Sigmoid colon (tissue), 7 donors: ENCODE measurements around the gene HTR6. TPM values are rescaled to one million over a fixed set of nuclear protein-coding genes. Genes with fewer than 3 reads are reported as not detected.
"Not testable (repeated sequence)": the region's sequence is repeated elsewhere in the genome, so short reads cannot be mapped to it uniquely, and the experiment has no call there.

Source experiments
- DNase-seq: peaks from one replicate; pipeline ENCODE4 v3.0.0-alpha.2; 2019
- H3K27ac ChIP-seq, 4 donors: fragments of 200-600 bp; sonication (generic); one replicate each; pipeline ENCODE4 v1.5.1; 2016 to 2019; ENCODE audit warnings: mild to moderate bottlenecking in 1 of 4
- H3K27me3 ChIP-seq, 3 donors: fragments of 200-600 bp; sonication (generic); one replicate each; pipeline ENCODE4 v1.5.1; 2019; ENCODE audit warnings: mild to moderate bottlenecking in 1 of 3
- H3K36me3 ChIP-seq, 4 donors: fragments of 200-600 bp; sonication (generic); one replicate each; pipeline ENCODE4 v1.5.1; 2016 to 2019
- H3K4me1 ChIP-seq, 4 donors: fragments of 200-600 bp; sonication (generic); one replicate each; pipeline ENCODE4 v1.5.1; 2017 to 2019
- H3K4me3 ChIP-seq, 4 donors: fragments of 200-600 bp; sonication (generic); one replicate each; pipeline ENCODE4 v1.5.1; 2017 to 2019; ENCODE audit warnings: mild to moderate bottlenecking in 2 of 4, moderate library complexity in 1 of 4
- H3K9me3 ChIP-seq, 4 donors: fragments of 200-600 bp in 3 of 4; sonication (generic) in 3 of 4; one replicate each; pipeline versions ENCODE4 v1.5.1 to v1.6.1; 2013 to 2019
- EP300 ChIP-seq, 4 donors: sonication (generic); formaldehyde crosslinking; IDR thresholded peaks; one replicate each; pipeline ENCODE4 v1.6.1; 2017; ENCODE audit warnings: antibody characterized with exemption in 4 of 4
- POLR2A ChIP-seq, 2 donors: fragments of 450-650 bp; IDR thresholded peaks; one replicate each; pipeline ENCODE4 v1.6.1; 2016; ENCODE audit warnings: antibody characterized with exemption in 2 of 2, mild to moderate bottlenecking in 2 of 2, moderate library complexity in 2 of 2
- POLR2AphosphoS5 ChIP-seq, 4 donors: sonication (generic); formaldehyde crosslinking; IDR thresholded peaks; one replicate each; pipeline ENCODE4 v1.6.1; 2017; ENCODE audit warnings: antibody characterized with exemption in 4 of 4
- WGBS, 2 donors: extraction: QIAGEN DNeasy Blood & Tissue Kit; methylation state at CpG; one replicate each; pipeline ENCODE4 v1.1.7; 2013; 5-methylcytosine and 5-hydroxymethylcytosine counted together
- intact Hi-C: fragments of 100-400 bp; cut with DNase I; formaldehyde crosslinking; loops from one replicate; pipeline ENCODE4 v1.15.1; 2023
- polyA plus RNA-seq, 3 donors: library from polyadenylated mRNA; stranded (reverse); fragments of 200-250 nt; gene quantifications; one replicate each; pipeline ENCODE4 v1.2.3, GENCODE V29; 2013
- total RNA-seq, 4 donors: library from RNA; depleted of rRNA; stranded (reverse); fragments of >200 nt; gene quantifications; one replicate each; pipeline ENCODE4 v1.1.0, GENCODE V29; 2016
- TF ChIP-seq, protein P1 (sequence below), 4 experiments: fragments of 450-650 bp in 3 of 4; fragments of 200-600 bp in 1 of 4; IDR thresholded peaks; one replicate each; pipeline ENCODE4 v1.5.1; 2016 to 2019; ENCODE audit warnings: antibody characterized with exemption in 4 of 4, mild to moderate bottlenecking in 3 of 4, moderate library complexity in 2 of 4
- donor health status: healthy with polysubstance abuse.
- donor health status: Bipolar disorder and iron deficiency.
- donor health status: healthy.

HTR6 gene
- total and polyA plus RNA-seq, 7 donors: 0.15 TPM; not detected in 6

DNA sequence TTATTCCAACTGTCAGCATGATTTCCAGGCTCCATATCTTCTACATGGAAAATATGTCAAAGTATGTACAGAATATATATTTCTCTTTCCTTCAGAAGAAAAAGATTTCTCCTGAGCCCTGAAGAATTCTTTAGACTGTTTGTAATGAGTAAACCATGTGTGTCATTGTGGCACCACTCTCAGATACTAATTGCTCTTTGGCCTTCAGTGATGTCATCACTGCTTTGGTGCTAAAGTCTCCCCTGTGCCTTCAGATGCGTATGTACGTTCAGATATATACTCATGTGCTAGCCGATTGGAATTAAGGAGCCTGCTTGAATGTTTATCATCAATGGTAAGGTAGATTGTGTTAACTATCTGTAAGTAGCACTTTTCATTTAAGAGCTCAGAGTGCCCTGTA lies 41.2 kb upstream of the HTR6 start:
- Histone ChIP-seq H3K4me1 (peaks cover 0 to 56% (median 46%) of the 10 kb centered on the region in 4 donors), H3K4me3 (no peak overlapping the region), H3K27me3 (no peaks in the 10 kb centered on the region), H3K9me3 (no peaks in the 10 kb centered on the region), H3K27ac (no peak overlapping the region), H3K36me3 (peaks cover 0 to 44% (median 32%) of the 10 kb centered on the region in 4 donors)
- no peak for DNase-seq
- 49 to 83% methylated on average over 3 of the region's 3 CpGs for WGBS, 2 donors
- TF ChIP-seq EP300 (IDR thresholded peaks at IDR 0.05): no peak
- no peak for TF ChIP-seq POLR2A (IDR thresholded peaks at IDR 0.05)
- TF ChIP-seq, protein P1, sequence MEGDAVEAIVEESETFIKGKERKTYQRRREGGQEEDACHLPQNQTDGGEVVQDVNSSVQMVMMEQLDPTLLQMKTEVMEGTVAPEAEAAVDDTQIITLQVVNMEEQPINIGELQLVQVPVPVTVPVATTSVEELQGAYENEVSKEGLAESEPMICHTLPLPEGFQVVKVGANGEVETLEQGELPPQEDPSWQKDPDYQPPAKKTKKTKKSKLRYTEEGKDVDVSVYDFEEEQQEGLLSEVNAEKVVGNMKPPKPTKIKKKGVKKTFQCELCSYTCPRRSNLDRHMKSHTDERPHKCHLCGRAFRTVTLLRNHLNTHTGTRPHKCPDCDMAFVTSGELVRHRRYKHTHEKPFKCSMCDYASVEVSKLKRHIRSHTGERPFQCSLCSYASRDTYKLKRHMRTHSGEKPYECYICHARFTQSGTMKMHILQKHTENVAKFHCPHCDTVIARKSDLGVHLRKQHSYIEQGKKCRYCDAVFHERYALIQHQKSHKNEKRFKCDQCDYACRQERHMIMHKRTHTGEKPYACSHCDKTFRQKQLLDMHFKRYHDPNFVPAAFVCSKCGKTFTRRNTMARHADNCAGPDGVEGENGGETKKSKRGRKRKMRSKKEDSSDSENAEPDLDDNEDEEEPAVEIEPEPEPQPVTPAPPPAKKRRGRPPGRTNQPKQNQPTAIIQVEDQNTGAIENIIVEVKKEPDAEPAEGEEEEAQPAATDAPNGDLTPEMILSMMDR (IDR thresholded peaks at IDR 0.05): no peak
- no peak for TF ChIP-seq POLR2AphosphoS5 (IDR thresholded peaks at IDR 0.05)
- intact Hi-C loops: no loop called here

DNA sequence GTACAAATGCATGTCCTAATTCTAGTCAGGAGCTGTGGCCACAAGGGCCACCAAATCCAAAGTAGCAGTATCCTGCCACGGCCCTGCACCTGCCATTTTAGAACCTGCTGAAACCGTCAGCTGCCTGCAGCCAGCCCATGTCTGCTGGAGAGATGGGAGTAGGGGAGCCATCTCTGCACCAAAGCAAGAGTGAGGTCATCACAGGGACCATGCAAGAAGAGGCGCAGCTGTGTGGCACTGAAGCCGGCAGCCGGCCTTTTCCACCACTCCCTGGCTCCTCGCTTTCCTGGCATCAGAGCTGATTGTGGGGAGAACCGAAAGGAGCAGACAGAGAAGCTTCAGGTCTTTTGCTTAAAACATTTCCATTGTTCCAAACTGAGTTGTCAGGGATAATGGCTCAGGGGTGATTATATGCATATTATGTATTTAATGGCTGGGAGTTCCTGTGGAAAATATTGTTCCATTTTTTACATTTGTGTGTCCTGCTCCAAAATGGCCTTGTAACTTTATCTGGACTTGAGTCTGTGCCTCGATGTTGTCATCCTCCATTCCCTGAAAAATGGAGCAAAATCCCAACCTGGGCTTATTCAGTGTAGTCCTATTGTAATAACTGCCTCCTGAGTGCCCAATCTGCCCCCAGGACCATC lies 39.3 kb upstream of the HTR6 start:
- no peak for TF ChIP-seq POLR2A (IDR thresholded peaks at IDR 0.05)
- no peak for TF ChIP-seq EP300 (IDR thresholded peaks at IDR 0.05)
- TF ChIP-seq POLR2AphosphoS5 (IDR thresholded peaks at IDR 0.05): no peak
- TF ChIP-seq, protein P1 (IDR thresholded peaks at IDR 0.05): no peak
- no peak overlapping the region for H3K4me3 ChIP-seq
- no peaks in the 10 kb centered on the region for H3K9me3 ChIP-seq
- intact Hi-C loops: no loop called here
- WGBS, 2 donors: 94 to 96% methylated on average over 8 of the region's 8 CpGs
- DNase-seq: peak; percentile 45
- H3K27me3 ChIP-seq: no peaks in the 10 kb centered on the region
- peaks cover 0 to 58% (median 32%) of the 10 kb centered on the region in 4 donors for H3K36me3 ChIP-seq
- H3K4me1 ChIP-seq: peaks cover 0 to 38% (median 28%) of the 10 kb centered on the region in 4 donors
- H3K27ac ChIP-seq: peak overlapping the region in 3 of 4 donors; percentile 36 to 64 (median 48)

DNA sequence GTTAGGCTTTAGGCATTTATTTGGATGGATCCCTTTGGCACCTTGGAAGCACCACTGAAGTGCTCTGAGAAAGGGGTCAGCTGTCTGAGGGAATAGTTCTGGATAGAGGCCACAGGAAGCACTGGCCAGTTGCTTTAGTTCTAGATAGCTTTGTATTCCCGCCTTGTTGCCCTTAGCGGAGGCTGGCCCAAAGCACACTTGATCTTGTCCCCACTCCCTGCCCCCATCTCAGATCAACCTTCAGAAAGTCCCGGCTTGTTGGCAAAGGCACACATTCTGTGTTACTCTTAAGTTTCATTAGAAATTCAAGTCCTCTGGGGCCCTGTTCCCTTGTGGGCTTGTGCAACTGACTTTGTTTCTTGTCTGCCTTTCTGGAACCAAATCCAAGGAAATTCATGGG lies 35.8 kb upstream of the HTR6 start:
- peak; percentile 46 for DNase-seq
- TF ChIP-seq POLR2A (IDR thresholded peaks at IDR 0.05): no peak
- peaks cover 0 to 20% (median 18%) of the 10 kb centered on the region in 4 donors for H3K4me1 ChIP-seq
- H3K4me3 ChIP-seq: no peak overlapping the region
- 90 to 92% methylated on average over 3 of the region's 3 CpGs for WGBS, 2 donors
- peaks cover 0 to 49% (median 28%) of the 10 kb centered on the region in 4 donors for H3K36me3 ChIP-seq
- H3K27ac ChIP-seq: no peak overlapping the region
- H3K9me3 ChIP-seq: no peaks in the 10 kb centered on the region
- intact Hi-C loops: no loop called here
- H3K27me3 ChIP-seq: no peaks in the 10 kb centered on the region

DNA sequence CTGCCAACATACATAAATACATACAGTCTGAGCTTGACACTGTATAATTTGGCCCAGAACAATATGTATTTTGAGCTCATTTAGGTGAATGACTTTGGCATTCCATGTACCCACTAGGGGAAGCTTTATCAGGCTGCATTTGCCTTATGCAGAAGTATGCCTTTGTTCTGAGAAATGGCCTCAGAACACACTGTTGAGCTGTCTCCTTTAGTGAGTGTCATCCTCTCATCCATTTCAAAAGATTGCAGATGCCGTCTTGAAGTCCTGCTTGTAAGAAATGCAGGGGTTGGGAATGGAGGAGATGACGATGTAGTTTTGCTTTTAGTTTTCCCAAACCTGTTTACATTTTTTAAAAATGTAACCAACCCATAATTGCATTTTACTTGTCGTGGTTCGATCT lies 35.3 kb upstream of the HTR6 start:
- 91 to 92% methylated on average over 4 of the region's 4 CpGs for WGBS, 2 donors
- H3K27me3 ChIP-seq: no peaks in the 10 kb centered on the region
- peaks cover 0 to 20% (median 18%) of the 10 kb centered on the region in 4 donors for H3K4me1 ChIP-seq
- no peaks in the 10 kb centered on the region for H3K9me3 ChIP-seq
- intact Hi-C loops: no loop called here
- H3K4me3 ChIP-seq: no peak overlapping the region
- no peak for DNase-seq
- no peak for TF ChIP-seq POLR2A (IDR thresholded peaks at IDR 0.05)
- TF ChIP-seq, protein P1 (IDR thresholded peaks at IDR 0.05): no peak
- TF ChIP-seq POLR2AphosphoS5 (IDR thresholded peaks at IDR 0.05): no peak
- TF ChIP-seq EP300 (IDR thresholded peaks at IDR 0.05): no peak
- peaks cover 0 to 44% (median 23%) of the 10 kb centered on the region in 4 donors for H3K36me3 ChIP-seq
- no peak overlapping the region for H3K27ac ChIP-seq

DNA sequence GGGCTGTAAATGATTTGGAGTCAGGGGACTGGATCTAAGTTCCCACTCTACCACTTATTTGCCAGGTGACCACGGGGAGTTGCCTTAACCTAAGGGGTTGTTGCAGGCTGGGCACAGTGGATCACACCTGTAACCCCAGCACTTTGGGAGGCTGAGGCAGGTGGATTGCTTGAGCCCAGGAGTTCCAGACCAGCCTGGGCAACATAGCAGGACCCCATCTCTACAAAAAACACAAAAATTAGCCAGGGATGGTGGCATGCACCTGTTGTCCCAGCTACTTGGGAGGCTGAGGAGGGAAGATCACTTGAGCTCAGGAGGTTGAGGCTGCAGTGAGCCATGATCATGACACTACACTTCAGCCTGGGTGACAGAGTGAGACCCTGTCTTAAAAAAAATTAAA lies 34.5 kb upstream of the HTR6 start:
- peak; percentile 42 for DNase-seq
- Histone ChIP-seq H3K36me3 (peaks cover 0 to 36% (median 15%) of the 10 kb centered on the region in 4 donors), H3K4me1 (peaks cover 0 to 16% (median 14%) of the 10 kb centered on the region in 4 donors)
- H3K9me3 ChIP-seq, H3K27ac ChIP-seq, H3K27me3 ChIP-seq, intact Hi-C loops, H3K4me3 ChIP-seq: not testable (repeated sequence)
- WGBS, 2 donors: 95 to 98% methylated on average over 1 of the region's 1 CpG
